ENCODE measurements around the gene PRPF6.

PRPF6 gene, protein sequence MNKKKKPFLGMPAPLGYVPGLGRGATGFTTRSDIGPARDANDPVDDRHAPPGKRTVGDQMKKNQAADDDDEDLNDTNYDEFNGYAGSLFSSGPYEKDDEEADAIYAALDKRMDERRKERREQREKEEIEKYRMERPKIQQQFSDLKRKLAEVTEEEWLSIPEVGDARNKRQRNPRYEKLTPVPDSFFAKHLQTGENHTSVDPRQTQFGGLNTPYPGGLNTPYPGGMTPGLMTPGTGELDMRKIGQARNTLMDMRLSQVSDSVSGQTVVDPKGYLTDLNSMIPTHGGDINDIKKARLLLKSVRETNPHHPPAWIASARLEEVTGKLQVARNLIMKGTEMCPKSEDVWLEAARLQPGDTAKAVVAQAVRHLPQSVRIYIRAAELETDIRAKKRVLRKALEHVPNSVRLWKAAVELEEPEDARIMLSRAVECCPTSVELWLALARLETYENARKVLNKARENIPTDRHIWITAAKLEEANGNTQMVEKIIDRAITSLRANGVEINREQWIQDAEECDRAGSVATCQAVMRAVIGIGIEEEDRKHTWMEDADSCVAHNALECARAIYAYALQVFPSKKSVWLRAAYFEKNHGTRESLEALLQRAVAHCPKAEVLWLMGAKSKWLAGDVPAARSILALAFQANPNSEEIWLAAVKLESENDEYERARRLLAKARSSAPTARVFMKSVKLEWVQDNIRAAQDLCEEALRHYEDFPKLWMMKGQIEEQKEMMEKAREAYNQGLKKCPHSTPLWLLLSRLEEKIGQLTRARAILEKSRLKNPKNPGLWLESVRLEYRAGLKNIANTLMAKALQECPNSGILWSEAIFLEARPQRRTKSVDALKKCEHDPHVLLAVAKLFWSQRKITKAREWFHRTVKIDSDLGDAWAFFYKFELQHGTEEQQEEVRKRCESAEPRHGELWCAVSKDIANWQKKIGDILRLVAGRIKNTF

DNA sequence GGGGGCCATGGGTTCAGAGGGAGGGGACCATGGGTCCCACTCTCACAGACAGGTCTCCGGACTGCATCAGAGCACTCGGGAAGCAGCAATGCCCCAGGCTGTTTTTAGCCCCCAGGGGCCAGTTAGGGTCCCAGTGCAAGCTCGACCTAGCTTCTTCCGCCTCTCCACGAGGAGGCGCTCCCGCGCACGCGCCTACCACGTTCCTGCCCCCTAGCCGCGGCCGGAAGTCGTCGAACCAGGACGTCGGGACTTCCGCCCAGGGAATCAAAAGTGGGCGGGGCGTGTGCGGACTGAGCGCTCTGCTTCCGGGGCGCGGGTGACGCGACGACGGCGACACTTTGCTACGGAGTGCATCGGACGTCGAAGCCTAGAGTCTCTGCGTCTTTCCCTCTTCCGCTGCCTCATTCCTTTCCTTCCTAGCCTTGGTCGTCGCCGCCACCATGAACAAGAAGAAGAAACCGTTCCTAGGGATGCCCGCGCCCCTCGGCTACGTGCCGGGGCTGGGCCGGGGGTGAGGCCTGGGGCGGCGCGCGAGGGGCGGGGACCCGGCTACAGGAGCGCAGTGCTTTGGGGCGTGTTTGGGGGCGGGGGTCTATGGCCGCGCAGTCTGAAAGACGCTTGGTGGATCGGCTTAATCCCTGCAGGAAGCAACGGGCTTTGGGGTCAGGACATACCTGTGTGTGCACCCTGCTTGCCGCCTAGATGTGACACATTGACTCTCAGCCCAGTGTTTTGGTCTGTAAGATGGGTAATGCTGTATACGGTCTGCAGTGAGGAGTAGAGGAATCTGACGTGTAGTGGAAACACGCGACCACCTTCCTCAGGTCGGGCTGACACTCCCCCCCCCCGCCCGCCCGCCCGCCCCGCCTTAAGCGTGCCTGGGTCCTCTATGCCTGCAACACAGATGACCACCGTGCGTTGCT lies at the start of gene PRPF6:
Gene PRPF6 (plus strand): TSS at position 327 of the 923 bp plus-strand sequence. CDS start 114 bp downstream, at position 441.
- DNase-seq (ENCODE audit: low read depth in 2 of 2), result peak; percentile 87

- DNase-seq (ENCODE audit: low read depth in 2 of 2), result no peak
Observed at GRCh38 chr20:63931735-63932134, 49.2 kb upstream of the PRPF6 start.

- no peak for DNase-seq (ENCODE audit: low read depth in 2 of 2)
Observed at GRCh38 chr20:63932606-63933160, 48.2 kb upstream of the PRPF6 start.

GRCh38 chr20:63933646-63934045 lies 47.3 kb upstream of the PRPF6 start:
- no peak for DNase-seq (ENCODE audit: low read depth in 2 of 2)

GRCh38 chr20:63934271-63935068 lies 46.5 kb upstream of the PRPF6 start:
- DNase-seq (ENCODE audit: low read depth in 2 of 2), result no peak

- no peak for DNase-seq (ENCODE audit: low read depth in 2 of 2)
Observed at GRCh38 chr20:63935447-63935846, 45.5 kb upstream of the PRPF6 start.

DNA sequence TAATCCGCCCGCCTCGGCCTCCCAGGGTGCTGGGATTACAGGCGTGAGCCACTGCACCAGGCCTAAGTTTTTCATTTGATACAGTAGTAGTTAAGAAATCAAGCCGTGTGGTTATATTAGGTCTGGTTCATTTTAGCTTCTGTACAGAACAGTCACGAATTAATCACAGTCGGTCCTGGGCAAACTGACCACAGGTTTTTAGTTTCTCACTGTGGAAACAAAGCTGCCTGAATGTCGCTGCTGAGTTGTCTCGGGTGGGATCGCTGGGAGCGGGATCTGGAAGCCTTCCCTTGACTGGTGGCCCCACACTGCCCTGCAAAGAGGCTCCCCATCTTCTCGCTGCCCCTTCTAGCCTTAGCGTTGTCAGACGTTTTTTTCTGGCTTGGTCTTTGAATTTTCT lies 43.3 kb upstream of the PRPF6 start:
- DNase-seq (ENCODE audit: low read depth in 2 of 2), result no peak

DNA sequence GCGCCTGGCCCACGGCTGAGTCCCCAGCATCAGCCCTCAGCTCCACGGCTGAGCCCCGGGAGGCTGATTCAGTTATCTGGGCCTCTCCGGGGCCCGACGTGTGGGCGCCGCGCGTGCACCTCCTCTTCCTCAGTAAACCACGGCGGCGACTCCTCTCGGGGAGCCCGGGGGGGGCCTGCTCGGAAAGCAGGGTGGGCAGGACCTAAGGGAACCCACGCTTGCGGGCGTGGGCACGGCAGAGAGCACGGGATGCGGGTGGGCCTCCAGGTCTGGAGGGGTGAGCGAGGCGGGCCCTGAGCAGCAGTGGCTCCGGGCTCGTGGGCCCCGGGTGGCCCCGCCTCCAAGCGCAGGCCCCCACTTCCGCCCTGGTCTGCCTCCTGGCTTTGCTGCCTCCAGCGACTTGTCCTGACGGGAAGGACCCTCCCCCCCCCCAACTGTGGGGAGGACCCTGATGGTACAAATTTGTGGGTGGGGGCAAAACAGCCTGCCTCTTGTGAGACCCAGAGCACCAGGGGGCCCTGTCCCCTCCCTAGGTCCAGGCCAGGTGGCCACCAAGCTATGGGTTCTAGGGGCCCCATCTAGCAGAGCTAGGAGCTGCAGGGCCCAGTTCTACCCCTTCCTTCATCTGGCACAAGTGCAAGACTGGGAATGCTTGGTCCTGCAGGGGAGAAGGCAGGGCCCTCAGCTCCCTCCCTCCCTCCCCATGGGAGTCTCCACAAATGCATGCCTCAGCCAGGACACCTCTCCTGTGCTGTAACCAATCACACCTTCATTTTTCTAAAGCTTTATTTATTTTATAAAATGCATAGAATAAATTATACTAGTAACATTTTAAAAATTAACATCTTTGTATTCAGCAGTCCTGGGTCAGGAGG lies 41.6 kb upstream of the PRPF6 start:
- DNase-seq (ENCODE audit: low read depth in 2 of 2), result no peak

- no peak for DNase-seq (ENCODE audit: low read depth in 2 of 2)
Observed at GRCh38 chr20:63940071-63940471, 40.9 kb upstream of the PRPF6 start.

DNA sequence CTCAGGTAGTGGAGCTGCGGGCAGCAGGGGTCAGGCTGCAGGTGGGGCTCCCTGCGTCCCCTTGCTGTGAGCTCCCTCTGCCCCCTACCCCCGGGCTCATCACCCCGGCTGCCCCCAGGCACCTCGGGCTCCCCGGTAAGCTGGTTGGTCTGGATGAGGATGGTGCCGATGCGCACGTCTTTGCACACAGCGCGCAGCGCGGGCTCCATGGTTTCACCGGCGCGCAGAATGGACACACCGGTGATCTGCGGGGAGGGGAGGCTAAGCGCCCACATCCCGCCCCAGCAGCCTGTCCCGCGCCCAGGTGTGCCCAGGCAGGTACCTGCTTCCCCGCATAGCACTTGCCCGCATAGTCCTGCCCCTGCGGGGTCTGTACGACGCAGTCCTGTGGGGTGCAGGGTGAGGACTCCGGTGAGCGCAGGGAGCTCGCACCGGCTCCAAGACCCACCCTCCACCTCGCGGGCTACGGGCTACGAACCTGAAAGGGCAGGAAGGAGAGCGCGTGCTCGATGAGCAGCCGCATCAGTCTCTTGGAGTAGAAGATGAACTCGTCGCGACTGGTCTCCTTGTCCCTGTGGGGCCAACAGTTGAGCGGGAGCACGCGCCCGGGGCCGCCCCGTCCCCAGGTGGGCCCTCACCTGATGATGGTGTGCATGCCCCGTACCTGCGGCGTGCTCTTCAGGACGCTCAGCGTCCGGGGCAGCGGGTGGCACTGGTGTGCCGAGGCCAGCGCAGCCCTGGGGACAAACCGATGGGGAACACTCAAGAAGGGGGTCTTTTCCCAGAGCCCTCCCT lies 40.3 kb upstream of the PRPF6 start:
- DNase-seq (ENCODE audit: low read depth in 2 of 2), result no peak

- DNase-seq (ENCODE audit: low read depth in 2 of 2), result peak in 1 of 2 donors; percentile 23
Observed at GRCh38 chr20:63941282-63942081, 39.5 kb upstream of the PRPF6 start.

DNA sequence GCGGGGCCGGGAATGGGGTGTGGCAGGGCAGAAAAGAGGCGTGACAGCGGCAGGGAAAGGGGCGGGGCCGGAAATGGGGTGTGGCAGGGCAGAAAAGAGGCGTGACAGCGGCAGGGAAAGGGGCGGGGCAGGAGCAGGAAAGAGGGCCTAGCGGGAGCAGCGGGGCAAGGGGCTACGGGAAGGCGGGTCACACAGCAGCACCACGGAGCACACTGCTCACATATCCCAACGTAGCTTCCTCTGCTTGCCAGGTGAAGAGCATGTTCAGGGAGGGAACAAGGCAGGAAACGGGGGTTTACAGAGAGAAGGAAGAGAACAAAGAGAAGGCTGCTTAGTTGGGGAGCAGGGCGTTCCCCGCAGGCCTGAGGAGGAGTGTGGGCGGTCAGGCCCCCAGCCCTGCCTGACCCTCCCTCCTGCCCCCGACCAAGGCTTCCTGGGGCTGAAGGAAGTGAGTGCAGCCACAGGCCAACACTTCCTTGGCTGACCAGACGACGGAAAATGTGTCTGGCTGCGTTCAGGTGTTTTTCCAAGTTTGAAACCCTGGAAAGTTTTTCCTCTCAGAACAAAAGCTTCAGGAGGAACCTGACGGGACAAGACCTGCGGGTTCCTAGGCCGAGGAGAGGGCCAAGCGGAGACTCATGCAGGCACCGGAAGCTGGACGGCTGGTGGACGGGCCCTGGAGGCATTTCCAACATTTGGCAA lies 38.5 kb upstream of the PRPF6 start:
- DNase-seq (ENCODE audit: low read depth in 2 of 2), result no peak

- DNase-seq (ENCODE audit: low read depth in 2 of 2), result no peak
Observed at GRCh38 chr20:63942969-63943807, 37.7 kb upstream of the PRPF6 start.

DNA sequence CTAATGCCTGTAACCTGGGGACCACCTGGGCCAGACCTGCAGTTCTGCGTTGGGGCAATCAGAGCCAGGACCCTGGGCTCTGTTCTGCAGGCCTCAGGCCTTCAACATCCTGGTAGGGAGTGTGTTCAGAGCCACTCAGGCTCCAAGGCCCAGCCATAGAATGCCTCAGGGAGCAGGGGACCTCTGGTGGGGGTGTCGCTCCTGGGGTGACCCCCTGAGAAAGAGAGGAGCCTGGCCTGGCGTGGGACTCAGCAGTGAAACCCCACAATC lies 37.2 kb upstream of the PRPF6 start:
- DNase-seq (ENCODE audit: low read depth in 2 of 2), result no peak

DNA sequence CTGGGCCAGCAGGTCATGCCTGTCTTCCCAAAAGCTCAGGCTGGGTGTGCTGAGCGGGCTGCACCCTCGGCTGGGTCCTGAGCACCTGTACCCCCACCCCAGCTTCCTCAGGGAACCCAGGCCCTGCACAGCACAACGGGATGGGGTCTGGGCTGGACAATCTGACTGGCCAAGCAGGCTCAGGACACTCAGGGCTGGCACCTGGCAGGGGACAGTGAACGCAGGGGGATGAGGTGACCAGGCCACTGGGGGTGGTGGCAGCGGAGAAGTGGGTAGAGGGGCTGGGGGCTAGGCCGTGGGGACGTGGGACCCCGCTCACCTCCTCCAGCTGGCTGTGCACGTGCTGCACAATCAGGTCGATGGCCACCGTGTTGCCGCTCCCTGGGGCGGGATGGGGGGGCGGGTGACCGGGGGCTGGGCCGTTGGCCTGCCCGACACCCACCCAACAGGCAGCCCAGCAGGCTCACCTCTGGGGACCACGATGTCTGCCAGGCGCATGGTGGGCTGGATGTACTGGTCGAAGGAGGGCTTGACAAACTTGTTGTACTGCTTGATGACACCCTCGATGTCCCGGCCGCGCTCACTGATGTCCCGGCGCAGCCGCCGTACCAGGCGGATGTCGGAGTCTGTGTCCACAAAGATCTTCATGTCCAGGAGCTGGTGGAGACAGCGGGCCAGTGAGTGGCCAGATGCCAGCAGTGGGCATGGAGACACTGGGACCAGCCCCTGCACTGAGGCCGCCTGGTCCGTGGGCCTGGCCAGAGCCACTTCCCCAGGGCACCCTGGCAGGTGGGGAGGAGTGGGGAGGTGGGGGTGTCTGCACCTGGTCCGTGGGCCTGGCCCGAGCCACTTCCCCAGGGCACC lies 36.6 kb upstream of the PRPF6 start:
- no peak for DNase-seq (ENCODE audit: low read depth in 2 of 2)

Measured in stimulated activated CD8-positive, alpha-beta memory T cell treated with anti-CD3 and anti-CD28 coated beads, Interleukin-15, amount 100 ng/mL, for 4 hours (primary cell).